Tibial artery (tissue), 4 donors: ENCODE data around the gene DDX6.
"Not testable (repeated sequence)": the region's sequence is repeated elsewhere in the genome, so short reads cannot be mapped to it uniquely, and the experiment has no call there.

Experiments used
- DNase-seq, 2 donors: peaks; one replicate each; pipeline ENCODE4 v3.0.0-alpha.2; 2019
- H3K27ac ChIP-seq, 2 donors: fragments of 200-600 bp; sonication (generic) in 1 of 2; 1 replicate in 1 of 2; 2 replicates in 1 of 2; pipeline ENCODE4 v1.5.1; 2018 to 2019; ENCODE audit warnings: mild to moderate bottlenecking in 1 of 2
- H3K27me3 ChIP-seq, 2 donors: fragments of 200-600 bp; sonication (generic) in 1 of 2; one replicate each; pipeline versions ENCODE4 v1.5.1 to v1.6.0; 2016 to 2019
- H3K36me3 ChIP-seq, 3 donors: fragments of 200-600 bp; sonication (generic) in 2 of 3; one replicate each; pipeline ENCODE4 v1.5.1; 2016 to 2019; ENCODE audit warnings: mild to moderate bottlenecking in 2 of 3
- H3K4me1 ChIP-seq, 4 donors: fragments of 200-600 bp; sonication (generic) in 2 of 4; 1 replicate in 3 of 4; 2 replicates in 1 of 4; pipeline ENCODE4 v1.5.1; 2016 to 2019
- H3K4me3 ChIP-seq, 2 donors: fragments of 200-600 bp; sonication (generic) in 1 of 2; 1 replicate in 1 of 2; 2 replicates in 1 of 2; pipeline ENCODE4 v1.5.1; 2018 to 2019; ENCODE audit warnings: mild to moderate bottlenecking in 2 of 2
- H3K9me3 ChIP-seq, 3 donors: fragments of 200-600 bp; sonication (generic) in 1 of 3; one replicate each; pipeline ENCODE4 v1.5.1; 2016 to 2019
- CTCF ChIP-seq, 2 experiments: fragments of 200-600 bp in 1 of 2; fragments of 450-650 bp in 1 of 2; IDR thresholded peaks; one replicate each; pipeline ENCODE4 v1.5.1; 2017 to 2019; ENCODE audit warnings: antibody characterized with exemption in 2 of 2, mild to moderate bottlenecking in 1 of 2, moderate library complexity in 1 of 2
- intact Hi-C: fragments of 100-400 bp; cut with DNase I; formaldehyde crosslinking; loops from one replicate; pipeline ENCODE4 v1.15.0; 2023; ENCODE audit warnings: low total_unique reads

The DDX6 gene

GRCh38 chr11:118791111-118791960 lies at the start of gene DDX6:
Gene DDX6 (minus strand): TSS chr11:118791164. CDS start chr11:118786251, 4,913 bp downstream.
- intact Hi-C loops, result loop anchor here (5.0 kb wide), 1 partner anchor 136 kb away; the partner anchor contains the start of gene BCL9L
- peaks cover 0 to 31% (median 20%) of the 10 kb centered on the region in 4 donors for H3K4me1 ChIP-seq
- H3K27ac ChIP-seq, result peak within 1 kb of the TSS; percentile 96 to 100
- no peaks in the 10 kb centered on the region for H3K9me3 ChIP-seq
- peak in 1 of 2 experiments; percentile 26 for TF ChIP-seq CTCF (IDR thresholded peaks at IDR 0.05)
- peak; percentile 93 to 96 for DNase-seq
- peak within 1 kb of the TSS; percentile 83 to 94 for H3K4me3 ChIP-seq
- no peaks in the 10 kb centered on the region for H3K27me3 ChIP-seq
- no peaks in the 10 kb centered on the region for H3K36me3 ChIP-seq

- no peak for TF ChIP-seq CTCF (IDR thresholded peaks at IDR 0.05)
- intact Hi-C loops, result no loop called here
- Histone ChIP-seq H3K9me3 (no peaks in the 10 kb centered on the region), H3K36me3 (no peaks in the 10 kb centered on the region), H3K4me1 (peaks cover 0 to 34% (median 2%) of the 10 kb centered on the region in 4 donors), H3K27me3 (no peaks in the 10 kb centered on the region), H3K27ac (peak overlapping the region in 1 of 2 donors; percentile 31), H3K4me3 (no peak overlapping the region)
- no peak for DNase-seq
These were observed 48.1 kb upstream of the DDX6 start for GRCh38 chr11:118838905-118839553.

- Histone ChIP-seq H3K36me3 (no peaks in the 10 kb centered on the region), H3K9me3 (no peaks in the 10 kb centered on the region), H3K4me1 (peaks cover 0 to 32% (median 2%) of the 10 kb centered on the region in 4 donors), H3K27ac (no peak overlapping the region), H3K27me3 (no peaks in the 10 kb centered on the region), H3K4me3 (no peak overlapping the region)
- intact Hi-C loops, result no loop called here
- no peak for DNase-seq
- TF ChIP-seq CTCF (IDR thresholded peaks at IDR 0.05), result no peak
These were observed 46.9 kb upstream of the DDX6 start for GRCh38 chr11:118837868-118838267.

- intact Hi-C loops, result no loop called here
- Histone ChIP-seq H3K36me3 (no peaks in the 10 kb centered on the region), H3K27ac (no peak overlapping the region), H3K9me3 (no peaks in the 10 kb centered on the region), H3K4me1 (peaks cover 0 to 9% (median 0%) of the 10 kb centered on the region in 4 donors), H3K27me3 (no peaks in the 10 kb centered on the region), H3K4me3 (no peak overlapping the region)
- no peak for DNase-seq
- TF ChIP-seq CTCF (IDR thresholded peaks at IDR 0.05), result no peak
These were observed 43.6 kb upstream of the DDX6 start for GRCh38 chr11:118834427-118835028.

GRCh38 chr11:118827118-118827517 lies 36.2 kb upstream of the DDX6 start:
- no peak for TF ChIP-seq CTCF (IDR thresholded peaks at IDR 0.05)
- Histone ChIP-seq H3K9me3 (no peaks in the 10 kb centered on the region), H3K4me3 (no peak overlapping the region), H3K27ac (no peak overlapping the region), H3K36me3 (no peaks in the 10 kb centered on the region), H3K27me3 (no peaks in the 10 kb centered on the region), H3K4me1 (no peaks in the 10 kb centered on the region)
- no peak for DNase-seq
- intact Hi-C loops, result no loop called here

- H3K9me3 ChIP-seq, DNase-seq, H3K27ac ChIP-seq, H3K4me3 ChIP-seq, H3K27me3 ChIP-seq, H3K36me3 ChIP-seq, intact Hi-C loops: not testable (repeated sequence)
- peaks cover 0 to 15% (median 11%) of the 10 kb centered on the region in 4 donors for H3K4me1 ChIP-seq
These were observed 32.1 kb upstream of the DDX6 start for GRCh38 chr11:118822936-118823510.
